Cardiac muscle cell (in vitro differentiated cells and primary cell): Measurements from ENCODE around the gene UCP3. TPM values are rescaled to one million over a fixed set of nuclear protein-coding genes. Genes with fewer than 3 reads are reported as not detected.
A peak's percentile ranks its signal among the peaks of the same experiment; 100 is the strongest.
"Not testable (repeated sequence)": the region's sequence is repeated elsewhere in the genome, so short reads cannot be mapped to it uniquely, and the experiment has no call there.

Experiments
- DNase-seq, 2 donors: peaks; one replicate each; pipeline versions ENCODE4 v3.0.0 to v3.0.0-alpha.2; 2010 to 2017; ENCODE audit warnings: low read depth in 1 of 2, low spot score in 1 of 2
- H3K27ac ChIP-seq: fragments of 200-600 bp; sonication (generic); 2 replicates; pipeline ENCODE4 v1.5.1; 2016
- H3K27me3 ChIP-seq: fragments of 200-600 bp; sonication (generic); 2 replicates; pipeline ENCODE4 v1.6.0; 2016; ENCODE audit warnings: control low read depth
- H3K36me3 ChIP-seq: fragments of 200-600 bp; sonication (generic); 2 replicates; pipeline ENCODE4 v1.5.1; 2016; ENCODE audit warnings: control low read depth
- H3K4me1 ChIP-seq: fragments of 200-600 bp; sonication (generic); 2 replicates; pipeline ENCODE4 v1.8.1; 2017; ENCODE audit warnings: low read depth, mild to moderate bottlenecking, mixed run types
- H3K4me3 ChIP-seq: fragments of 200-600 bp; sonication (generic); 2 replicates; pipeline ENCODE4 v1.5.1; 2016; ENCODE audit warnings: mild to moderate bottlenecking
- H3K9me3 ChIP-seq: fragments of 200-600 bp; sonication (generic); 2 replicates; pipeline ENCODE4 v1.5.1; 2017; ENCODE audit warnings: low read depth, mild to moderate bottlenecking, control low read depth
- polyA plus RNA-seq: library from polyadenylated mRNA; unstranded; fragments of >200 nt; fragmentation: Nextera tagmentation; extraction: Ambion mirVana; gene quantifications from 2 replicates; pipeline ENCODE4 v1.2.1, GENCODE V29; 2016
- total RNA-seq: library from RNA; depleted of rRNA; stranded (reverse); fragments of >200 nt; gene quantifications from 2 replicates; pipeline ENCODE4 v1.2.3, GENCODE V29; 2016
- TF ChIP-seq, protein P1 (sequence below): IDR thresholded peaks from 2 replicates; pipeline ENCODE4 v1.5.1; 2012; ENCODE audit warnings: low read depth, mild to moderate bottlenecking, low read length

The UCP3 gene
- total and polyA plus RNA-seq, 2 experiments from 2014 or later = 0.95 to 2.0 TPM

DNA sequence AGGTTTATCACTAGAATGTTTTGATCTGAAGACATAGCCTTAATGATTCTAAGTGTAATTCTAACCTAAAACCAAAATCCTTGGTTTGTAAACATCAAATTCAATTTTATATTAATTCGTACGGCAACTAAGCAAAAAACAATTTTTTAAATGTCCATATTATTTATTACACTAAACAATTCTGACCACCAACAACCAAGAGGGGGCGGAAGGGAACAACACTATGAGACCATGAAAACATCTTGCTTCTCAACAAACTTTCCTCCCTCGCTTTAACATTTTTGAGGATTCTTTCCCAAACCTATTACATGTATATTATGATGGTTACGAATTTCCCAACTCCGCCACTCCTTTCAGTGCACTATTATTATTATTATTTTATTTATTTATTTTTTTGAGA is 19.7 kb downstream of the UCP3 start:
- Histone ChIP-seq H3K36me3 (no peaks in the 10 kb centered on the region), H3K27me3 (no peaks in the 10 kb centered on the region), H3K4me3 (no peak overlapping the region), H3K9me3 (no peaks in the 10 kb centered on the region), H3K4me1 (peaks cover 1% of the 10 kb centered on the region), H3K27ac (no peak overlapping the region)
- TF ChIP-seq, protein P1, sequence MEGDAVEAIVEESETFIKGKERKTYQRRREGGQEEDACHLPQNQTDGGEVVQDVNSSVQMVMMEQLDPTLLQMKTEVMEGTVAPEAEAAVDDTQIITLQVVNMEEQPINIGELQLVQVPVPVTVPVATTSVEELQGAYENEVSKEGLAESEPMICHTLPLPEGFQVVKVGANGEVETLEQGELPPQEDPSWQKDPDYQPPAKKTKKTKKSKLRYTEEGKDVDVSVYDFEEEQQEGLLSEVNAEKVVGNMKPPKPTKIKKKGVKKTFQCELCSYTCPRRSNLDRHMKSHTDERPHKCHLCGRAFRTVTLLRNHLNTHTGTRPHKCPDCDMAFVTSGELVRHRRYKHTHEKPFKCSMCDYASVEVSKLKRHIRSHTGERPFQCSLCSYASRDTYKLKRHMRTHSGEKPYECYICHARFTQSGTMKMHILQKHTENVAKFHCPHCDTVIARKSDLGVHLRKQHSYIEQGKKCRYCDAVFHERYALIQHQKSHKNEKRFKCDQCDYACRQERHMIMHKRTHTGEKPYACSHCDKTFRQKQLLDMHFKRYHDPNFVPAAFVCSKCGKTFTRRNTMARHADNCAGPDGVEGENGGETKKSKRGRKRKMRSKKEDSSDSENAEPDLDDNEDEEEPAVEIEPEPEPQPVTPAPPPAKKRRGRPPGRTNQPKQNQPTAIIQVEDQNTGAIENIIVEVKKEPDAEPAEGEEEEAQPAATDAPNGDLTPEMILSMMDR = peak; percentile 34
- DNase-seq = peak in 1 of 2 donors; percentile 48

DNA sequence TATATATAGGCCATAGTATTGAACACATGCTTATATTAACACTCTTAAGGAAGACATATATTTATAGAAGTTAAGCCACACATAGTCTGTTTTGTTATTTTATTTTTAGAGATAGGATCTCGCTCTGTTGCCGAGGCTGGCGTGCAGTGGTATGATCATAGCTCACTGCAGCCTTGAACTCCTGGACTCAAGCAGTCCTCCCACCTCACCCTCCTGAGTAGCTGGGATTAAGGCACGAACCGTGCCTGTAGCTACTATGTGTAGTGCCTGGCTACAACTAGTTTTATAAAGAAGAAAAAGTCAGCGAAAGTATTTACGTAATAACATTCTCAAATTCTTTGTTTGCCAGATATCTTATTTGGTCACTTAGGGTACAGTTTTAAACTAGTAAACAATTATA is 20.7 kb downstream of the UCP3 start:
- H3K27ac ChIP-seq = no peak overlapping the region
- no peaks in the 10 kb centered on the region for H3K27me3 ChIP-seq
- no peaks in the 10 kb centered on the region for H3K9me3 ChIP-seq
- TF ChIP-seq, protein P1 = no peak
- H3K4me1 ChIP-seq = peaks cover 8% of the 10 kb centered on the region
- H3K36me3 ChIP-seq = no peaks in the 10 kb centered on the region
- DNase-seq = no peak
- no peak overlapping the region for H3K4me3 ChIP-seq

DNA sequence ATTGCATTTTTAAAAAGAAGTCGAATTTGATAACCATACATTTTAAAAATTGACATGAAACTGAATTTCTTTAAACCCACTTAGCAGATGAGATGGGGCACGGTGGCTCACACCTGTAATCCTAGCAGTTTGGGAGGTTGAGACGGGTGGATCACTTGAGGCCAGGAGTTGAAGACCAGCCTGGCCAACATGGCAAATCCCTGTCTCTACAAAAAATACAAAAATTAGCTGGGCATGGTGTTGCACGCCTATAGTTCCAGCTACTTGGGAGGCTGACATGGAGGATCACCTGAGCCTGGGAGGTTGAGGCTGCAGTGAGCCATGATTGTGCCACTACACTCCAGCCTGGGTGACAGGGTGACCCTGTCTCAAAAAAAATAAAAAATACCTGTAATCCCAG is 23.2 kb downstream of the UCP3 start:
- not testable (repeated sequence) for DNase-seq, H3K27ac ChIP-seq, H3K4me3 ChIP-seq, H3K9me3 ChIP-seq, H3K4me1 ChIP-seq, H3K36me3 ChIP-seq, H3K27me3 ChIP-seq

DNA sequence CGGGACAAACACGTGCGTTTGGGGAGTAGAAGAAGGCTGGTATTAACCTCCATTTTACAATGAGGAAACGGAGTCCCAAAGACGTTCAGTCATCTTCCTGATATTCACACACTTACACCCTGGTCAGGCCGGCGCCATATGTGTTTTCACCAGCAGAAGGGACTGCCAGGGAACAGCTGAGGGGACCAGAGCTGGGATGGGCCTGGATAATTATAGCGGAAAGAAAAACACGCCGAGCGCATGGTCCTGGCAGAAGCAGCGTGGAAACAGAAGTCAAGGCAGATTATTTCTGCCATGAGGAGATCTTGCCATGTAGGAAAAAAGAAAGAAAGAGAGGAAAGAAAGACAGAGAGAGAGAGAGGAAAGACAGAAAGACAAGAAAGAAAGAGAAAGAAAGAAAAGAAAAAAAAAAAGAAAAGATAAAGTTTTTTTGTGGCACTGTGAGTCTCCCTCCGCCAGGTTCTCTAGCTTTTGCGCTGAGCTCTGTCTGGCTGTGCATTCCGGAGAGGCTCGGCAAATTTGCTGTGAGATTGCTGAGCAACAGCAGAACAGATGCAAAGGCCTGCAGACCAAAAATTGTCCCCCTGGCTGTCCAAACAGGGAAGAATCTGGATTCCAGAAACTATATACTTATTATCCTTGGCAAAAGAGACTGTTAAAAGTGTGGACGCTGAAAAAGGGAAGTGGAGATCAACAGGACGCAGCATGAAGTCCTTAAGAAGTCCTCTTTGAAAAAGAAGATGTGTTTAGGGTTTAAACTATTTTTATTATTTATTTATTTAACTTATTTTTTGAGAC is 24.9 kb downstream of the UCP3 start:
- Histone ChIP-seq H3K36me3 (no peaks in the 10 kb centered on the region), H3K4me1 (peaks cover 8% of the 10 kb centered on the region), H3K9me3 (no peaks in the 10 kb centered on the region), H3K4me3 (peak overlapping the region; percentile 45), H3K27me3 (no peaks in the 10 kb centered on the region), H3K27ac (peak overlapping the region; percentile 58)
- DNase-seq = no peak
- TF ChIP-seq, protein P1 = no peak

DNA sequence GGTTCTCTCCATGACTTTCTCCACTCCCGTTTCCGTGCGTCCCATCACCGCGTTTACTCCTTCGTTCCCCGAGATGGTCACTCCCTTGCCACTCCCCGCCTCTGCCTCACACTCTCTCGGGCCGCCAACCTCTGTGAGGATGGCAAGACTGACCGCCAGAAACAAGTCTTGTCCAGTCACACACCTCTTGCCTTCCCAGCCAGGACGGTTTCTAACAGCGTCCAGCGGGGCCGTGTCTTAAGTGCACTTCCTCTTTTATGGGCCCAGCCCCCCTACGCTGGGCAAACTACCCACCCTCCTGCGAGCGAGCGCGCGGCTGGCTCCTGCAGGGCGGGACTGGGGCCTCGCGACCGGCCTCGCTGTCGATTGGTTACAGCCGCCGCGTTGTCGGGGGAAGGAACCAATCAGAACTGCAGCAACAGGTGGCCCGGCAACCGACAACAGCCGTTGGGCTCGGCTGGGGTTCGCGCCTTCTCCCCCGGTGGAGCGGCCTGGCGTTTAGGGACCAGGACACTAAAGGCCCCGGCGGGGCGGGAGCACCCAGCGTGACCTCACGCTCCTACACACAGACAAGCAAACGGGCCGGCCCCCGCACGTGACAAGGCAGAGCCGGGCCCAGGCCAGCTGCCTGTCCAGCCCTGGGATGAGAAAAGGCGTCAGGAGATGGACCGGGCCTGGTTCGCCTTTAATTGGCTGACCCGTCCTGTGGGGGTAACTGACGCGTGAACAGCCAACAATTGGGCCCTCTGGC is 25.7 kb downstream of the UCP3 start:
- TF ChIP-seq, protein P1 = no peak
- H3K4me1 ChIP-seq = peaks cover 8% of the 10 kb centered on the region
- H3K27ac ChIP-seq = peak overlapping the region; percentile 58
- DNase-seq = peak; percentile 86 to 93
- H3K36me3 ChIP-seq = no peaks in the 10 kb centered on the region
- H3K9me3 ChIP-seq = no peaks in the 10 kb centered on the region
- peak overlapping the region; percentile 45 for H3K4me3 ChIP-seq
- no peaks in the 10 kb centered on the region for H3K27me3 ChIP-seq

DNA sequence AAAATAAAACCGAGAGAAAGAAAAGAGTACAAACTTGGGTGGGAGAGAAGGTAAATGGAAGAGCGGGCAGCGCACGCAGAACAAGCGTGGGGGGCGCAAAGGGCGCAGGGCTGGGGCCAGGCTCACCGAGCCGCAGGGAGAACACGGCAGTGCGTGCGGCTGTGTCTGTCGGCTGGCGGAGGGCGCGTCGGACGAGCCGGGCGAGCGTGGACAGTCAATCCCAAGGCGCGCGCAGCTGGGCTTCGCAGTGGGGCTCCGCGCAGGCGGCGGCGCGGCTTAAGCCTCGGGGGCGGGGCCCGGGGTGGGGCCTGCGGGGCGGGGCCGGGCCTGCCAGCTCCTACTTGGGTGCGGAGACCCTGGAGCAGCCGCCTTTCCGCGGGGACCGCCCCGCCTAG is 26.3 kb downstream of the UCP3 start, which contains the start of gene UCP2:
TSS of gene UCP2 (minus strand) at position 249 of the 395 bp plus-strand sequence. CDS start 4,465 bp downstream, outside the sequence.
- TF ChIP-seq, protein P1 = no peak
- Histone ChIP-seq H3K36me3 (no peaks in the 10 kb centered on the region), H3K4me3 (peak within 1 kb of the TSS; percentile 45), H3K9me3 (no peaks in the 10 kb centered on the region), H3K27ac (peak within 1 kb of the TSS; percentile 58), H3K4me1 (peaks cover 8% of the 10 kb centered on the region), H3K27me3 (no peaks in the 10 kb centered on the region)
- DNase-seq = peak; percentile 76 to 92
